NK-92 treated with Interleukin-12 subunit alpha and Interleukin-12 subunit beta, amount 100 ng/mL, for 24 hours (cell line): ENCODE results near the gene MAML1.
"Not testable (repeated sequence)": the region's sequence is repeated elsewhere in the genome, so short reads cannot be mapped to it uniquely, and the experiment has no call there.

ENCODE experiments used
- DNase-seq: peaks from one replicate; lab custom pipeline; 2025; lab: John Stamatoyannopoulos, UW

The MAML1 gene

DNA sequence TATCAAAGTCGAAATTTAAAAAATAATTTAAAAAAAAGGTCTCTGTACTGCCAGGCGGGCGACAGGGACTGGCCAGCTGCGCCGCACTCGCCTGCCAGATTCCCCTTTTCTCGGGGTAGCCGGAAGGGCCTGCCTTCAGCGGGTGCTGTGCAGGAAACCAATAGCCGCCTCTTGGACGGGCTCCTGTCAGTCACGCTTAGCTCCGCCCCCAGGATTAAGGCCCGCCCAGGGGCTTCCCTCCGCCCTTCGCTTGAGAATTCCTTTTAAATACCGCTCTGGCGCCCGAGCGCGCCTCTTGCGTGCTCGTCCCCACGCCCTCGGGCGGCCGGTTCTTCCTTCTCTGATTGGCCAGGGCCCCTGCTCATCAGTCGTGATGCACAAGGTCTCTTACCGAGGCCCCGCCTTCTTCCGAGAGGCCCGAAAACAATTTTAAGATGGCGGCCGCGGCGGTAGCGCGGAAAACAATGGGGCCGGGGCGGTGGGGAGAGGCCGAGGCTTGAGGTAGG lies at the start of gene MAML1:
Gene MAML1 (plus strand): TSS at position 411 of the 506 bp plus-strand sequence. CDS start 291 bp downstream, outside the sequence.
- DNase-seq: peak; percentile 99

DNA sequence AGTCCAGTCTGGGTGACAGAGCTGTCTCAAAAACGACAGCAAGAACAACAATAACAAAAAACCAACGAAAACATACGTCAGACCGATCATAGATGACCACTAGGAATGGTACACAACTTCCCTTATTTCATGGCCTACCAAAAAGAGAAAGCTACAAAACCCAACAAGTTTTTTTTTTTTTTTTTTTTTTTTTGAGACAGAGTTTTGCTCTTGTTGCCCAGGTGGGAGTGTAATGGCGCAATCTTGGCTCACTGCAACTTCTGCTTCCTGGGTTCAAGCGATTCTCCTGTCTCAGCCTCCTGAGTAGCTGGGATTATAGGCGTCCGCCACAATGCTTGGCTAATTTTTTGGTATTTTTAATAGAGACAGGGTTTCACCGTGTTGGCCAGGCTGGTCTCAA lies 43.4 kb upstream of the MAML1 start:
- DNase-seq: not testable (repeated sequence)

- DNase-seq: no peak
Measured at GRCh38 chr5:179694561-179694960, 38.1 kb upstream of the MAML1 start.

DNA sequence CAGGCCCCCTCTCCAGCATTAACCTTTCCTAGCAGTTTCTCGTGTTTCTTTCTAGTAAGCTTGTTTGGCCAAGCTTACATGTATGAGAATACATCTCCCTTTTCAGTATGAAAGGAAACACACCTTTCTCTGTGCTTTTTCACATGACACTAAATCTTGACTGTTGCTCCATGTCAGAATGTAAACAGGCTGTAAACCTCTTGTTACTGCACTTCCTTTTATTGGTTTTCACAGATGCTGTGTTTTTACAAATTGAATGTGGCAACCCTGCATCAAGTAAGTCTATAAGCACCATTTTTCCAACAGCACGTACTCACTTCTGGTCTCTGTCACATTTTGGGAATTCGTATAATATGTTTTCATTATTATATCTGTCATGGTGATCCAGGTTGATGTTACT lies 36.0 kb upstream of the MAML1 start:
- no peak for DNase-seq

DNA sequence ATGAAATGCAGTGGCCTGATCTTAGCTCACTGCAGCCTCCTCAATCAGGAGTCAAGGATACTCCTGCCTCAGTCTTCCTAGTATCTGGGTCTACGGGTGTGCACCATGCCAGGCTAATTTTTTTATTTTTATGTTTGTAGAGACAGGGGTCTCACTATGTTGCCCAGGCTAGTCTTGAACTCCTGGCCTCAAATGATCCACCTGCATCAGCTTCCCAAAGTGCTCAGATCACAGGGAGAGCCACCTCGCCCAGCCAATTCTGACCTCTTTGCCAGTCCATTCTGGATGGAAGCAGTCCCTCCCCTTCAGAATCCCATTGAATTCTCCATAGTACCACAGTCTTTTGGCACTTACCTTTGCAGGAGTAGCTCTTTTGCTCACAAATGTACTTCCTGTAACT lies 35.5 kb upstream of the MAML1 start:
- DNase-seq: no peak

- not testable (repeated sequence) for DNase-seq
Measured at GRCh38 chr5:179697543-179697942, 35.1 kb upstream of the MAML1 start.

GRCh38 chr5:179697993-179698934 lies 34.4 kb upstream of the MAML1 start:
- DNase-seq: peak; percentile 98

DNA sequence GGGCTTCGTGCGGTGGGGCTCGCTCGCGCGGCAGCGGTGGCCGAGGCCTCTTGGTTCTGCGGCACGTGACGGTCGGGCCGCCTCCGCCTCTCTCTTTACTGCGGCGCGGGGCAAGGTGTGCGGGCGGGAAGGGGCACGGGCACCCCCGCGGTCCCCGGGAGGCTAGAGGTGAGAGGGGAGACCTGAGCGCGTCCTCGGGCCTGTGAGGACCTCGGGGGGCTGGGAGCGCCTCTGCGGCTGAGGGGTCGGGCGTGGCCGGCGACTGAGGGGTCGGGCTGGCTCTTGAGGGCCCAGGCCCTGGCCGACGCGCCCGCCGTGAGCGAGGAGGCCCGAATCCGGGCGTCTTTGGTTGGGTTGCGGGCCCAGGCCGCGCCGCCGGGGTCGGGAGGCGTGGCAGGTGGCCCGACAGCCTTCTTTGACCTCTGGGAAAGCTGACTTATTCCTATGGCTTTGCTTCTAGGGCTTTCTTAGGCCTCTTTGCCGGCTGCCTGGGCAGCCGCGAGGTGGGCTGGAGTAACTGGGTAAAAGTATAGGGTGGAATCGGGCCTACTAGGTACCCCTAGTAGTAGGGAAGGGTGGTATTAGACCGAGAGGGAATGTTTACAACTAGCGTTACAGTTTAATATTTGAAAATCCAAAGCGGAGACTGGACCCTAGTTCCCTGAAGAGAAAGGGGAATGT lies 33.5 kb upstream of the MAML1 start, which contains the start of gene CANX:
Gene CANX (plus strand): TSS at position 33 of the 681 bp plus-strand sequence. CDS start 6,715 bp downstream, outside the sequence.
- DNase-seq: no peak

GRCh38 chr5:179699616-179700237 lies 32.9 kb upstream of the MAML1 start:
- peak; percentile 18 for DNase-seq

GRCh38 chr5:179700401-179700918 lies 32.2 kb upstream of the MAML1 start:
- DNase-seq: no peak

- DNase-seq: no peak
Measured at GRCh38 chr5:179716286-179716685, 16.3 kb upstream of the MAML1 start.

DNA sequence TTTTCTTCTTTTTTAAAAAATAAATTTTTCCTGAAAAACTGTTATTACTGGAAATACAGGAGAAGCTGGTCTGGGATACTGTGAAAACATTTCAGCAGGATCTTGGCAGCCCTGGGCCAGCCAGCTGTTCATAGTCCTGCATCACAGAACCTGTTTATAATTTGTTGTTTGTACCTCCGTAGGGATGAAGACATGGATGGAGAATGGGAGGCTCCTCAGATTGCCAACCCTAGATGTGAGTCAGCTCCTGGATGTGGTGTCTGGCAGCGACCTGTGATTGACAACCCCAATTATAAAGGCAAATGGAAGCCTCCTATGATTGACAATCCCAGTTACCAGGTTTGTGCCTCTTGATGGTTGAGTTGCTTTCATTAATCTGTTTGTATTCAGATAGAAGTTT lies 12.4 kb upstream of the MAML1 start:
- DNase-seq: no peak

- DNase-seq: no peak
Measured at GRCh38 chr5:179724163-179724562, 8.5 kb upstream of the MAML1 start.

DNA sequence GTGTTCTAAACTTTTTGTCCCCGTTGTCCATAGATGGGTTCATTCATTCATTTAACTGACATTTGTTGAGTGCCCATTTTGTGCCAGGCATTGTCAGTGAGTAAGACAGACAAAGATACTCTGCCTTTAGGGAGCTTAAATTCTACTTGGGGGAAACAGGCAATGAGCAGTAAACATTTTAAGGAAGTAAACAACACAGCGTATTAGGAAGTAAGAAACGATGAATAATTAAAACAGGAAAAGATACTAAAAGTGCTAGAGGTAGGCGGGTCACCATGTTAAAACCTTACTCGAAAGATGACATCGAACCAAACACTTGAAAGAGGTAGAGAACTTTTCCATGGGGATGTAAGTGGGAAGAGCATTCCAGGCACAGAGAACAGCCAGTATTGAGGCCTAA lies 5.5 kb upstream of the MAML1 start:
- no peak for DNase-seq

DNA sequence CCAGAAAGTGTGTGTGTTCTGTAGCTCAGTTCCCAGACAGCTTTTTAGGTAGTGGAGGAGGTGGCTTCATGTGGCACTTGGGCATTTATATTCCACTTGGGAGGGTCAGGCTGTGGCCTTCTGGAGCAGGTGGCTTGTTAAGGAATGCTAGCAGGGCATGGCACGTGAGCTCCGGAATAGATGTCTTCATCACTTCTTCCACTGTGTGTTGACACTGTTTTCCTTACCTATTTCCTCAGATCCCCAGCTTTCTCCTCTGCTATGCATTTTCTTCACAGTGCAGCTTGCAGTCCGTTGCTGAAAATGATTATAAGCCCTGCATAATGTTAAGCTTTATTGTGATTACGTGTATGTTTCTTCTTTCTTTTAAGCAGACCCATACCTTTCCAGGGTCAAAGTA lies 3.3 kb upstream of the MAML1 start:
- DNase-seq: no peak

- no peak for DNase-seq
Measured at GRCh38 chr5:179729727-179730126, 2.9 kb upstream of the MAML1 start.

- DNase-seq: no peak
Measured at GRCh38 chr5:179730356-179730755, 2.3 kb upstream of the MAML1 start.

GRCh38 chr5:179730852-179731251 lies 1.8 kb upstream of the MAML1 start:
- DNase-seq: no peak

GRCh38 chr5:179731791-179732411 lies 721 bp upstream of the MAML1 start:
- DNase-seq: no peak

DNA sequence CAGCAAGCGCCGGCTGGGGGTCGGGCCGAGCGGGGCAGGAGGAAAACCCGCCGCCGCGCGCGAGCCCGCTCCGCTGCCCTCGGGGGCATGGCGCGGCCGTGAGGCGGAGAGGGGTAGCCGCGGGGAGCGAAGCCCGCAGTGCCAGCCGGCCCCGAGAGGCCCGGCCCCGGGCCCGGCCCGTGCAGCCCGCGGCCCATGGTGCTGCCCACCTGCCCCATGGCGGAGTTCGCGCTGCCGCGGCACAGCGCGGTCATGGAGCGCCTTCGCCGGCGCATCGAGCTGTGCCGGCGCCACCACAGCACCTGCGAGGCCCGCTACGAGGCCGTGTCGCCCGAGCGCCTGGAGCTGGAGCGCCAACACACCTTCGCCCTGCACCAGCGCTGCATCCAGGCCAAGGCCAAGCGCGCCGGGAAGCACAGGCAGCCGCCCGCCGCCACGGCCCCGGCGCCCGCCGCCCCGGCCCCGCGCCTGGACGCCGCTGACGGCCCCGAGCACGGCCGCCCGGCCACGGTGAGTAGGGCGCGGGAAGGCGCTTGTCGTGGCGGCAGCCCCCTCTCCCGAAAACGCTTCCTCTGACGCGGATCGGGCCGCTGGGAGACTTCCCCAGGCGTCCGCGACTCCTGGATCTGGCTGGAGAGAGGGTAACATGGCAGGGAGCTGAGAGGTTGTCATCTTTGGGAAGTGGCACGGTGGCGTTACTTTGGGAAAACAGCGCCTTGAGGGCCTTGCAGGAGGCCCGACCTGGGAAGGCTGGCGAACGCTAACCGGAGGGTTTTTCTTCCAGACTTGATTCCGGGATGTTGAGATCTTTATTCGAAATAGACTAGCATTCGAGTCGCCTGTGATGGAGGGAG lies 523 bp downstream of the MAML1 start:
- DNase-seq: peak; percentile 29

DNA sequence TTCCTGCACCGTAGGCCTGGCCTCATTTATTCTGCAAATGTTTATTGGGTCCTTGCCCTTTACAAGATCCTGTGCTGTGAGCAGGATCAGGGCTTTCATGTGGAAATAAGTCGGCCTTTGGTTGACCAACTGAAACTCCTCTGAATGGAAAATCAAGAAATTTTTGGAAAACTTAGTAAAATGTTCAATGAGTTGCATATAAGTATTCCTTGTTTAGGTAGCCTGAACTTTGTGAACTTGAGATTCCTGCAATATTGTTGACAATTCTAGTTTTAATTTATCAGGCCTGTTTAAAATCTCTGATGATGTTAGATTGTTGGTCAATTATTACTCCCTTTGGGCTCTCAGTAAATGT lies 1.1 kb downstream of the MAML1 start:
- no peak for DNase-seq
